Measurements from ENCODE around the gene MGAT3. TPM values are rescaled to one million over a fixed set of nuclear protein-coding genes. Genes with fewer than 3 reads are reported as not detected.

The MGAT3 gene
- total and polyA plus RNA-seq, 2 donors (not counting 3 experiments of a cell fraction or from before 2014, with no cell fraction given), result not detected

DNA sequence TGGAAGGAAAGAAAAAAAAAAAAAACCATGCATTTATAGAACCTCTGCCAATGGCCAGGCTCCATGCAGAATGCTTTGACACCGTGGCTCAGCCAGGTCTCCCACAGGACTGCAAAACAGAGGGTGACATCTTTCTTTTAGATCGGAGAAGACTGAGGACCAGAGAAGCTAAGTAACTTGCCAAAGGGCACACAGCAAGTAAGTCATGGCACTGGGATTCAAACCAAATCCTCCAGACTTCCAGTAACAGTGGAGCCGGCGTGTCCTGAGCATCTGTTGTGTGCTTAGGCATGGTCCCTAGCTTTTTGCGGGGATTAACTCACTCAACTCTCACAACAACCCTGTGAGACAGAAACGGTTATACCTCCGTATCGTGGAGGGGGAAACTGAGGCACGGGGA lies 20.7 kb downstream of the MGAT3 start:
- Histone ChIP-seq H3K79me2 (ENCODE audit: control insufficient read depth, insufficient read depth, low read length) (no peaks in the 10 kb centered on the region), H2AFZ (ENCODE audit: low read depth, low read length) (no peak overlapping the region), H3K27ac (ENCODE audit: insufficient read depth, low read depth, low read length) (no peak overlapping the region), H3K9me1 (replicated peaks; ENCODE audit: control insufficient read depth, extremely low read depth, insufficient read depth, low read length) (no peaks in the 10 kb centered on the region), H3K27me3 (ENCODE audit: control insufficient read depth in 2 of 2, insufficient read depth in 2 of 2, low read length in 2 of 2) (no peaks in the 10 kb centered on the region), H3K4me3 (replicated peaks in 1 of 3; ENCODE audit: insufficient read depth in 1 of 3, low read depth in 1 of 3, low read length in 3 of 3) (no peak overlapping the region), H3K4me1 (ENCODE audit: control insufficient read depth, extremely low read depth, insufficient read depth, low read length) (no peaks in the 10 kb centered on the region), H3K4me2 (ENCODE audit: insufficient read depth, low read length) (no peak overlapping the region), H4K20me1 (replicated peaks; ENCODE audit: control insufficient read depth, extremely low read depth, insufficient read depth, low read length) (no peaks in the 10 kb centered on the region), H3K9ac (replicated peaks; ENCODE audit: extremely low read depth, insufficient read depth, low read length) (no peak overlapping the region), H3K9me3 (replicated peaks; ENCODE audit: control insufficient read depth, insufficient read depth, low read length) (no peaks in the 10 kb centered on the region), H3K36me3 (ENCODE audit: control insufficient read depth in 2 of 2, extremely low read depth in 1 of 2, insufficient read depth in 2 of 2, low read length in 2 of 2) (no peaks in the 10 kb centered on the region)
- CTCF ChIA-PET, result interaction anchor here (1.0 to 1.2 kb wide), 2 partner anchors 13 to 19 kb away, joined by 3 read pairs; no protein-coding TSS in a partner anchor
- POLR2A ChIA-PET, result no interaction called here
- dilution Hi-C loops (cut with MboI; ENCODE audit: extremely low pct_ligation_motif_present, low sequenced_read_pairs), result no loop called here
- FAIRE-seq (no peak), DNase-seq (ENCODE audit: low read depth, low spot score) (no peak)
- BruUV-seq (replicated peaks), result no TSS peak
- TF ChIP-seq JUN (IDR thresholded peaks at IDR 0.05; ENCODE audit: borderline replicate concordance, insufficient read depth, insufficient read length, low read depth), result no peak
- TF ChIP-seq, protein P1, sequence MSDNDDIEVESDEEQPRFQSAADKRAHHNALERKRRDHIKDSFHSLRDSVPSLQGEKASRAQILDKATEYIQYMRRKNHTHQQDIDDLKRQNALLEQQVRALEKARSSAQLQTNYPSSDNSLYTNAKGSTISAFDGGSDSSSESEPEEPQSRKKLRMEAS (IDR thresholded peaks at IDR 0.05; ENCODE audit: insufficient read depth, insufficient read length), result no peak
- TF ChIP-seq MYC (IDR thresholded peaks at IDR 0.05; ENCODE audit: low read depth, low read length), result no peak
- TF ChIP-seq, protein P2, sequence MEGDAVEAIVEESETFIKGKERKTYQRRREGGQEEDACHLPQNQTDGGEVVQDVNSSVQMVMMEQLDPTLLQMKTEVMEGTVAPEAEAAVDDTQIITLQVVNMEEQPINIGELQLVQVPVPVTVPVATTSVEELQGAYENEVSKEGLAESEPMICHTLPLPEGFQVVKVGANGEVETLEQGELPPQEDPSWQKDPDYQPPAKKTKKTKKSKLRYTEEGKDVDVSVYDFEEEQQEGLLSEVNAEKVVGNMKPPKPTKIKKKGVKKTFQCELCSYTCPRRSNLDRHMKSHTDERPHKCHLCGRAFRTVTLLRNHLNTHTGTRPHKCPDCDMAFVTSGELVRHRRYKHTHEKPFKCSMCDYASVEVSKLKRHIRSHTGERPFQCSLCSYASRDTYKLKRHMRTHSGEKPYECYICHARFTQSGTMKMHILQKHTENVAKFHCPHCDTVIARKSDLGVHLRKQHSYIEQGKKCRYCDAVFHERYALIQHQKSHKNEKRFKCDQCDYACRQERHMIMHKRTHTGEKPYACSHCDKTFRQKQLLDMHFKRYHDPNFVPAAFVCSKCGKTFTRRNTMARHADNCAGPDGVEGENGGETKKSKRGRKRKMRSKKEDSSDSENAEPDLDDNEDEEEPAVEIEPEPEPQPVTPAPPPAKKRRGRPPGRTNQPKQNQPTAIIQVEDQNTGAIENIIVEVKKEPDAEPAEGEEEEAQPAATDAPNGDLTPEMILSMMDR (IDR thresholded peaks at IDR 0.05; ENCODE audit: extremely low read depth in 1 of 2, insufficient read depth in 1 of 2, low read depth in 1 of 2, low read length in 2 of 2), result no peak
- TF ChIP-seq FOS (IDR thresholded peaks at IDR 0.05; ENCODE audit: borderline replicate concordance, insufficient read depth, low read length), result no peak
- TF ChIP-seq POLR2AphosphoS5 (IDR thresholded peaks at IDR 0.05; ENCODE audit: insufficient read depth, low read depth, low read length), result no peak
- no peak for TF ChIP-seq EZH2 (IDR thresholded peaks at IDR 0.05; ENCODE audit: borderline replicate concordance, low read depth, low read length, severe bottlenecking)
- TF ChIP-seq GATA2 (IDR thresholded peaks at IDR 0.05; ENCODE audit: insufficient read depth, insufficient read length, low read depth, low read length), result no peak
- TF ChIP-seq POLR2A (IDR thresholded peaks at IDR 0.05; ENCODE audit: low read depth, low read length), result no peak
- intact Hi-C loops (cut with micrococcal nuclease), result no loop called here

All from endothelial cell of umbilical vein (primary cell).